ENCODE results near the gene ATF7IP. TPM values are rescaled to one million over a fixed set of nuclear protein-coding genes. Genes with fewer than 3 reads are reported as not detected.
"Not testable (repeated sequence)": the region's sequence is repeated elsewhere in the genome, so short reads cannot be mapped to it uniquely, and the experiment has no call there.

The ATF7IP gene
- total and polyA plus RNA-seq, 3 donors from 2014 or later, result 71.0 to 84.6 (median 77.1) TPM

DNA sequence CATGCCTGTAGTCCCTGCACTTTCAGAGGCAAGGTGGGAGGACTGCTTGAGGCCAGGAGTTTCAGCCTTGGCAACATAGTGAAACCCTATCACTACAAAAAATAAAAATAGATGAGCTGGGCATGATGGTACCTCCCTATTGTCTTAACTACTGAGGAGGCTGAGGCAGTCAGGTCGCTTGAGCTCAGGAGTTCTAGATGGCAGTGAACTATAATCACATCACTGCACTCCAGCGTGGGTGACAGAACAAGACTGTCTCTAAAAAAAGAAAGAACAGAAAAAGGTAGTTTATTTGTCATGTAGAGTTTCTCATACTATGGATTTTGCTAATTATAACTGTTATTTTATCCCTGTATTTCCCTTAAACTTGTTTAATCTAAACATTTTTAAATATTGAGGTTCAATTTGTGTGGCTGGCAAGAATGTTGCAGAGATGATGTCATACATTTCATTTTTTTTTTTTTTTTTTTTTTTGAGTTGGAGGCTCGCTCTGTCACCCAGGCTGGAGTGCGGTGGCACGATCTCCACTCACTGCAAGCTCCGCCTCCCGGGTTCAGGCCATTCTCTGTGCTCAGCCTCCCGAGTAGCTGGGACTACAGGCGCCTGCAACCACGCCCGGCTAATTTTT lies 39.7 kb upstream of the ATF7IP start:
- TF ChIP-seq POLR2A (IDR thresholded peaks at IDR 0.05), result no peak
- TF ChIP-seq, protein P1, sequence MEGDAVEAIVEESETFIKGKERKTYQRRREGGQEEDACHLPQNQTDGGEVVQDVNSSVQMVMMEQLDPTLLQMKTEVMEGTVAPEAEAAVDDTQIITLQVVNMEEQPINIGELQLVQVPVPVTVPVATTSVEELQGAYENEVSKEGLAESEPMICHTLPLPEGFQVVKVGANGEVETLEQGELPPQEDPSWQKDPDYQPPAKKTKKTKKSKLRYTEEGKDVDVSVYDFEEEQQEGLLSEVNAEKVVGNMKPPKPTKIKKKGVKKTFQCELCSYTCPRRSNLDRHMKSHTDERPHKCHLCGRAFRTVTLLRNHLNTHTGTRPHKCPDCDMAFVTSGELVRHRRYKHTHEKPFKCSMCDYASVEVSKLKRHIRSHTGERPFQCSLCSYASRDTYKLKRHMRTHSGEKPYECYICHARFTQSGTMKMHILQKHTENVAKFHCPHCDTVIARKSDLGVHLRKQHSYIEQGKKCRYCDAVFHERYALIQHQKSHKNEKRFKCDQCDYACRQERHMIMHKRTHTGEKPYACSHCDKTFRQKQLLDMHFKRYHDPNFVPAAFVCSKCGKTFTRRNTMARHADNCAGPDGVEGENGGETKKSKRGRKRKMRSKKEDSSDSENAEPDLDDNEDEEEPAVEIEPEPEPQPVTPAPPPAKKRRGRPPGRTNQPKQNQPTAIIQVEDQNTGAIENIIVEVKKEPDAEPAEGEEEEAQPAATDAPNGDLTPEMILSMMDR (IDR thresholded peaks at IDR 0.05), result no peak
- no peak for DNase-seq
- Histone ChIP-seq H3K36me3 (ENCODE audit: low read depth, missing control alignments) (no peaks in the 10 kb centered on the region), H3K27ac (no peak overlapping the region), H3K4me1 (no peaks in the 10 kb centered on the region), H3K9me3 (no peaks in the 10 kb centered on the region), H3K27me3 (no peaks in the 10 kb centered on the region), H3K4me3 (no peak overlapping the region)
- intact Hi-C loops (cut with DNase I; ENCODE audit: low total_unique reads), result no loop called here
- 93 to 96% methylated on average over 11 of the region's 11 CpGs for WGBS, 2 donors

DNA sequence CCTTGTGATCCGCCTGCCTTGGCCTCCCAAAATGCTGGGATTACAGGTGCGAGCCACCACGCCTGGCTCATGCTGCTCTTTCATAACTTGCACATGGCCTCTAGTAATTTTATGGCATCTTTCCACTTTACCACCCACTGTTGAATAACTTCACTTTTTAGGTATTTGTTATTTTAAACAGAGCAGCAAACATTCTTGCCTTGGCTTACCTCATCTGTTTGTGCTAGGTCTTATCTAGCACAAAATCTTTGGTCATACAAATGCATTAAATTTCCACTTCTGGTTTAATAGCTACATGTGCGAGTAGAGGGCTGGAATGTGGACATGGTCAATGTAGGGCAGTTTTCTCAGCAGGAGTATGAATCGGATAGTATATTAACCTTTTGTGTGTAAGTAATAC lies 38.8 kb upstream of the ATF7IP start:
- DNase-seq, result no peak
- H3K4me1 ChIP-seq, result no peaks in the 10 kb centered on the region
- intact Hi-C loops (cut with DNase I; ENCODE audit: low total_unique reads), result no loop called here
- no peaks in the 10 kb centered on the region for H3K27me3 ChIP-seq
- no peak overlapping the region for H3K27ac ChIP-seq
- no peak for TF ChIP-seq POLR2A (IDR thresholded peaks at IDR 0.05)
- TF ChIP-seq, protein P1 (IDR thresholded peaks at IDR 0.05), result no peak
- no peak overlapping the region for H3K4me3 ChIP-seq
- H3K36me3 ChIP-seq (ENCODE audit: low read depth, missing control alignments), result no peaks in the 10 kb centered on the region
- H3K9me3 ChIP-seq, result no peaks in the 10 kb centered on the region
- WGBS, 2 donors, result 94 to 96% methylated on average over 5 of the region's 5 CpGs

DNA sequence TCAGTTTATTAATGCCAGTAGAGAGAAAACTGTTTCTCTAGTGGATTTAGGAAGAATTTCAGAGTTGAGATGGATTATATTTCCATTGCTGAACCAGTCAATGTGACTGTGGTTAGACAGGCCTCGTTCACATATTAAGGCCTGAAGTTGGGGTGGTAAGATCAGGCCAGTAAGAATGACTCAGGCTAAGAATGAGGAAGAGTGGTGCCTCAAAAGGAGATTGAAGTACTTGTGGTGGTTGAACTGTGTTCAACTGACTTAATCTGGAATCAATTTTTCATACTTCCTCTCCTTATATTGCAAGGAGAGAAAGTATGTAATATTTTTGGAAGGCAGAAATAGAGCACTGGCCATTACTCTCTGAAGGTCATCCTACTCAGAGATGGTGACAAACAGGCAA lies 37.8 kb upstream of the ATF7IP start:
- H3K4me3 ChIP-seq, result no peak overlapping the region
- intact Hi-C loops (cut with DNase I; ENCODE audit: low total_unique reads), result no loop called here
- WGBS, 2 donors, result 57 to 91% methylated on average over 1 of the region's 1 CpG

DNA sequence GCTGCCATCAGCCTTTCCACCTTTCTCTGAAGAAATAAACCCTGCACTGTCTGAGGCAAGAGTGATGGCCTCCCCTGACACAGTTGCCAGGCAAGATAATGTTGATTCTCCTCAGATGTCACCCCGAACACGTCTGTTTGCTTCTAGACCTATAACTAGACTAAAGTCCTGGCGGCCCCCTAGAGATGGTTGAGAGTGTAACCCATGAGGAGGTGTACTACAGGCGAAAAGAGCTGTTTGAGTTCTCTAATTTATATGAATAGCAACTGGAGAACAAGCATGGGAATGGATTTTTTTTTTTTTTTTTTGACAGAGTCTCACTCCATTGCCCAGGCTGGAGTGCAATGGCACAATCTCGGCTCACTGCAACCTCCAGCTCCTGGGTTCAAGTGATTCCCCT lies 33.0 kb upstream of the ATF7IP start:
- 91 to 95% methylated on average over 5 of the region's 5 CpGs for WGBS, 2 donors
- TF ChIP-seq, protein P1 (IDR thresholded peaks at IDR 0.05), result no peak
- TF ChIP-seq POLR2A (IDR thresholded peaks at IDR 0.05), result no peak
- no peaks in the 10 kb centered on the region for H3K36me3 ChIP-seq (ENCODE audit: low read depth, missing control alignments)
- no peaks in the 10 kb centered on the region for H3K4me1 ChIP-seq
- no peak overlapping the region for H3K4me3 ChIP-seq
- no peak overlapping the region for H3K27ac ChIP-seq
- intact Hi-C loops (cut with DNase I; ENCODE audit: low total_unique reads), result no loop called here
- peaks cover 3% of the 10 kb centered on the region for H3K9me3 ChIP-seq
- no peak for DNase-seq
- H3K27me3 ChIP-seq, result no peaks in the 10 kb centered on the region

More for the DNA sequence above, 37.8 kb upstream of the ATF7IP start:
- Histone ChIP-seq H3K36me3 (ENCODE audit: low read depth, missing control alignments) (no peaks in the 10 kb centered on the region), H3K9me3 (no peaks in the 10 kb centered on the region), H3K27ac (no peak overlapping the region), H3K27me3 (no peaks in the 10 kb centered on the region), H3K4me1 (no peaks in the 10 kb centered on the region)
- no peak for TF ChIP-seq POLR2A (IDR thresholded peaks at IDR 0.05)
- TF ChIP-seq, protein P1 (IDR thresholded peaks at IDR 0.05), result no peak
- no peak for DNase-seq

DNA sequence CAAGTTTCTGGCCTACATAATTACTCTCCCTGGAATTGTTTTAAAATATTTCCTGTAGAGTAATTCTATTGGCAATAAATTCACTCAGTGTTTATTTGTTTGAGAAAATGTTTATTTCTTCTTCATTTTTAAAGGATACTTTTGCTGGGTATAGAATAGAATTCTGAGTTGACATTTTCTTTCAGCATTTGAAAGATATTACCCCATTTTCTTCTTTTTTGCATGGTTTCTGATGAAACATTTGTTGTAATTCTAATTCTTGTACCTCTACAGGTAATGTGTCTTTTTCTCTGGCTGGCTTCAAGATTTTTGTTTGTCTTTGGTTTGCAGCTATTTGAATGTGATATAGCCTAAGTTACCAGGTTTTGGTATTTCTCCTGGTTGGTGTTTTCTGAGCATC lies 25.1 kb upstream of the ATF7IP start:
- TF ChIP-seq, protein P1 (IDR thresholded peaks at IDR 0.05), result no peak
- no peak for TF ChIP-seq POLR2A (IDR thresholded peaks at IDR 0.05)
- H3K27me3 ChIP-seq, result no peaks in the 10 kb centered on the region
- no peak overlapping the region for H3K27ac ChIP-seq
- H3K9me3 ChIP-seq, result no peaks in the 10 kb centered on the region
- intact Hi-C loops (cut with DNase I; ENCODE audit: low total_unique reads), result no loop called here
- no peak overlapping the region for H3K4me3 ChIP-seq
- no peaks in the 10 kb centered on the region for H3K4me1 ChIP-seq
- DNase-seq, result no peak
- H3K36me3 ChIP-seq (ENCODE audit: low read depth, missing control alignments), result no peaks in the 10 kb centered on the region

DNA sequence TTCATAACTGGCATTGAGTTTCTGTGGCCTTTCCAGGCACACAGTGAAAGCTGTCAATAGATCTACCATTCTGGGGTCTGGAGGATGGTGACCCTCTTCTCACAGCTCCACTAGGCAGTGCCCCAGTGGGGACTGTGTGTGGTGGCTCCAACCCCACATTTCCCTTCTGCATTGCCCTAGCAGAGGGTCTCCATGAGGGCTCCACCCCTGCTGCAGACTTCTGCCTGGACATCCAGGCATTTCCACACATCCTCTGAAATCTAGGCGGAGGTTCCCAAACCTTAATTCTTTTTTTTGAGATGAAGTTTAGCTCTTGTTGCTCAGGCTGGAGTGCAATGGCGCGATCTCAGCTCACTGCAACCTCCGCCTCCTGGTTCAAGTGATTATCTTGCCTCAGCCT lies 14.0 kb upstream of the ATF7IP start:
- H3K4me3 ChIP-seq; H3K36me3 ChIP-seq (ENCODE audit: low read depth, missing control alignments); H3K9me3 ChIP-seq; intact Hi-C loops (cut with DNase I; ENCODE audit: low total_unique reads); H3K27ac ChIP-seq; H3K27me3 ChIP-seq; DNase-seq; H3K4me1 ChIP-seq: not testable (repeated sequence)
- WGBS, 2 donors, result 92 to 97% methylated on average over 4 of the region's 4 CpGs

DNA sequence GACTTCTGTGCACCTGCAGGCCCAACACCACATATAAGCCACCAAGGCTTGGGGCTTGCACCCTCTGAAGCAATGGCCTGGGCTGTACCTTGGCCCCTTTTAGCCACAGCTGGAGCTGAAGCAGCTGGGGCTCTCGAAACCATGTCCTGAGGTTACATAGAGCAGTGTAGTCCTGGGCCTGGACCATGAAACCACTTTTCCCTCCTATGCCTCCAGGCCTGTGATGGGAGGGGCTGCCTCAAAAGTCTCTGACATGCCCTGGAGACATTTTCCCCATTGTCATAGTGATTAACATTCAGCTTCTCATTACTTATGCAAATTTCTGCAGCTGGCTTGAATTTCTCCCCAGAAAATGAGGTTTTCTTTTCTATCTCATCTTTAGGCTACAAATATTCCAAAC lies 13.4 kb upstream of the ATF7IP start:
- WGBS, 2 donors, result 80 to 100% methylated on average over 1 of the region's 1 CpG

More for the DNA sequence above, 13.4 kb upstream of the ATF7IP start:
- H3K9me3 ChIP-seq; H3K4me3 ChIP-seq; H3K27me3 ChIP-seq; DNase-seq; H3K36me3 ChIP-seq (ENCODE audit: low read depth, missing control alignments); intact Hi-C loops (cut with DNase I; ENCODE audit: low total_unique reads); H3K4me1 ChIP-seq; H3K27ac ChIP-seq: not testable (repeated sequence)
